ENCODE results near the gene EPN2.

The EPN2 gene

DNA sequence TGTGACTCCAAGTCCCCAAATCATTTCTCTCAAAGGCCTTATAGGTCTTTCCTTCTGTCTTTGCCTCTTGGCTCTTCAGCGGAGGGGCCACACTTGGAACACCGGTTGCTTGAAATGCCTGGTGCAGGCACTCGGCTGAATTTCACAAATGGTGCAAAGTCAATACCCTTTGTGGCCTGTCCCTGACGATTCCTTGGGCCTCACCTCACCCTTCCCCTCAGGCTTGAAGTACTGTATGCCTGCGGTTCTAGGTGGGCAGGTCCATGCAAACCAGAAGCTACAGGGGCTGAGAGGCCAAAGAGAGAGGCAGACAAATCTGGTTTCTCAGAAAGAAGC lies 129.4 kb downstream of the EPN2 start:
- Histone ChIP-seq H3K27ac (ENCODE audit: low read length) (no peak overlapping the region), H3K27me3 (ENCODE audit: low read depth, low read length) (no peaks in the 10 kb centered on the region), H3K9me3 (ENCODE audit: control insufficient read depth in 1 of 2, low read length in 2 of 2) (no peaks in the 10 kb centered on the region)

DNA sequence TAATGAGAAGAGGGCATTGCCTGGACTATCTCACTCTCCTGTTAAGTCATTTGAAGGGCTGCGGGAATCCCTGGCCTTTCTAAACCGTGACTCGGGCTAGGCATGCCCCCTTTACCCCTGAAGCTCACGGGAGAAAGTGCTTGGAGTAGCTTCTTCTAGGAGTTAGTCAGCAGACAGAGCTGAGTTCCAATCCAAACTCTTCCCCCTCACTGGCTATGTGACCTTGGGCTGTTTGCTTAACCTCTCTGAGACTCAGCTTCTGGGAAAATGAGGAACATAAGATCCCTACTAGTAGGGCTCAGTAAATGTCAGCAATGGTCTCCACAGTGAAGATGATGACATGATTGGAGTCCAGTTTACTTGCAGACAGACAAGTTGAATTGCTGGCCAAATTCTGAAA lies 131.1 kb downstream of the EPN2 start:
- Histone ChIP-seq H3K9me3 (ENCODE audit: control insufficient read depth in 1 of 2, low read length in 2 of 2) (no peaks in the 10 kb centered on the region), H3K27me3 (ENCODE audit: low read depth, low read length) (no peaks in the 10 kb centered on the region), H3K4me3 (ENCODE audit: low read depth in 1 of 2, low read length in 2 of 2) (no peak overlapping the region), H3K36me3 (ENCODE audit: control insufficient read depth in 1 of 2, insufficient read depth in 2 of 2, low read length in 2 of 2) (no peaks in the 10 kb centered on the region), H3K4me1 (ENCODE audit: control insufficient read depth in 1 of 2, insufficient read depth in 2 of 2, low read length in 2 of 2) (peaks cover 0 to 5% of the 10 kb centered on the region in 2 donors), H3K27ac (ENCODE audit: low read length) (no peak overlapping the region)

More for the DNA sequence above, 129.4 kb downstream of the EPN2 start:
- Histone ChIP-seq H3K4me1 (ENCODE audit: control insufficient read depth in 1 of 2, insufficient read depth in 2 of 2, low read length in 2 of 2) (peaks cover 5 to 15% of the 10 kb centered on the region in 2 donors), H3K36me3 (ENCODE audit: control insufficient read depth in 1 of 2, insufficient read depth in 2 of 2, low read length in 2 of 2) (no peaks in the 10 kb centered on the region), H3K4me3 (ENCODE audit: low read depth in 1 of 2, low read length in 2 of 2) (no peak overlapping the region)

DNA sequence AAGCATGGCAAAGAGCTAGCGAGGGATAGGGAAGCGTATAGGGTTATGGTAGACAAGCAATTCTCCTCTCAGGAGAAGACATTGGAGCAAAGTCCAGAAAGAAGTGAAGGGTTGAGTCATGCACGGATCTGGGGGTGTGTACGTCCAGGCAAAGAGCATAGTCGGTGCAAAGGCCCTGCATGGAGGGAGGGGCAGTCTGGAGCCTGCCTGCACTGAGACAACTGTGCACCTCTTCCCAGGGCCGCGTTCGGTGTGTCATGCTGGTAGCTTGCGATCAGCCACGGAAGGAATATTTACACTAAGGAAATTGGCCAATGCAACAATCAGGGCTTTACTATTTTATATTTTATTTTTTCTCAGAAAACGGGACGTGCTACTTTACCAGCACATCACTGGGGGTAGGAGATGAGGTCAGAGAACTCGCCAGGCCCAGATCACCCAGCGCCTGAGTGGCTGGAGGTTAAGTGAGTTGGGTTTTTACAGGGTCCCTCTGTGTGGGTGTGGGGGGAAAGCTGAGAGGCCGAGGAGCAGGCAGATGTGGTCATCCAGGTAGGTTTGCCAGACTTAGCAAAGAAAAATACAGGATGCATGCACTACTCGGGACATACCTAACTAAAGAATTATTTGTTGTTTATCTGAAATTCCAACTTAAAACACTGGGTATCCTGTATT lies 132.1 kb downstream of the EPN2 start:
- Histone ChIP-seq H3K27me3 (ENCODE audit: low read depth, low read length) (no peaks in the 10 kb centered on the region), H3K36me3 (ENCODE audit: control insufficient read depth in 1 of 2, insufficient read depth in 2 of 2, low read length in 2 of 2) (no peaks in the 10 kb centered on the region), H3K9me3 (ENCODE audit: control insufficient read depth in 1 of 2, low read length in 2 of 2) (no peaks in the 10 kb centered on the region), H3K4me3 (ENCODE audit: low read depth in 1 of 2, low read length in 2 of 2) (no peak overlapping the region), H3K4me1 (ENCODE audit: control insufficient read depth in 1 of 2, insufficient read depth in 2 of 2, low read length in 2 of 2) (no peaks in the 10 kb centered on the region), H3K27ac (ENCODE audit: low read length) (no peak overlapping the region)

DNA sequence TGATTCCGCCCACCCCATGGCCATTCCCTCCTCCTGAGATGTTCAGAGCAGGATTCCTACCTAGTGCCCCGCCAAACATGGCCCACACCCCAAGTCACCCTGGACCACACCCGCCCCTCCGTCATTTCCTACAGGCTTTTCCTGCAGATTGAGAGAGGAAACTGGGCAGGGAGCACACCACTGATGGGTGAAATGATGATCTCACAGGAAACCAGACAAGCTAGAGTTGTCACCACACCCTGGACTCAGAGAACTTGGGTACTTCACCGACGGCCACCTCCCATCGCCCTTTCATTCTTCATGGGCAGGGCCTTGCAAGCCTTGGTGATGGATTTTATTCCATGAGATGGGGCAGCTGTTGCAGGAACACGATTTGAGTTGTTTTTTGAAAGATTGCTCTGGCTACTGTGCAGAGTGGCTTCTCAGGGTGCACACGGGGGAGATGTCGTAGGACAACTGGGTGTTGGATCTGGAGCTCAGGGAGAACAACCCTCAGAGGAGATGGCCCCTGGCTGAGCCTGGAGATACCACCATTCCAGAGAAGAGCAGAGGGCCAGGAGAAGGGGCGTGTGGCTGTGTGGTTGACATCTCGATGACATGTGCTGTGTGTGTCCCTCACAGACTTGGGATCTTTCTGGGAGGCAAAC lies 132.8 kb downstream of the EPN2 start:
- Histone ChIP-seq H3K36me3 (ENCODE audit: control insufficient read depth in 1 of 2, insufficient read depth in 2 of 2, low read length in 2 of 2) (no peaks in the 10 kb centered on the region), H3K9me3 (ENCODE audit: control insufficient read depth in 1 of 2, low read length in 2 of 2) (no peaks in the 10 kb centered on the region), H3K27ac (ENCODE audit: low read length) (no peak overlapping the region), H3K4me3 (ENCODE audit: low read depth in 1 of 2, low read length in 2 of 2) (no peak overlapping the region), H3K4me1 (ENCODE audit: control insufficient read depth in 1 of 2, insufficient read depth in 2 of 2, low read length in 2 of 2) (no peaks in the 10 kb centered on the region), H3K27me3 (ENCODE audit: low read depth, low read length) (no peaks in the 10 kb centered on the region)

DNA sequence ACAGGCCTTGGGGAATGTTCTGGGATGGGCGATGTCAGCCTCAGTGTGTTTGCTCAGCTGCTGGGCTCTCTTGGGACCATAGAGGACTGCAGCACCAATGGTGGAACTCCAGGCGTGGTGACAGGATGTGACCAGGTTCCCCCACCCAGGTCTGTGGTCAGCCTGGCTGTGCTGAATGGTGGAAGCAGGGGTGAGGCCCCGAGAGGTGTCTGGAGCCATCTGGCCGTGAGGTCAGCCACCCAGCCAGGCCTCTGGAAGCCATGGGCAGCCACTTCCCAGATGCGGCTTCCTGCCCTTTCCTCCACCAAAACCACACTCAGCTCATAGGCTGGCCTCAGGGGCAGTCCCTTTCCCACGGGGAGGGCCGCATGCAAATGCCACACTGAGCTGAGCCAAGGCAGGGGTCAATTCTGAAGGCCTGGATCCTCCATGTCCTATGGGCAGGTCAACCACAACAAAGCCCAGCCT lies 133.4 kb downstream of the EPN2 start:
- Histone ChIP-seq H3K4me1 (ENCODE audit: control insufficient read depth in 1 of 2, insufficient read depth in 2 of 2, low read length in 2 of 2) (no peaks in the 10 kb centered on the region), H3K36me3 (ENCODE audit: control insufficient read depth in 1 of 2, insufficient read depth in 2 of 2, low read length in 2 of 2) (no peaks in the 10 kb centered on the region), H3K9me3 (ENCODE audit: control insufficient read depth in 1 of 2, low read length in 2 of 2) (no peaks in the 10 kb centered on the region), H3K27ac (ENCODE audit: low read length) (no peak overlapping the region), H3K4me3 (ENCODE audit: low read depth in 1 of 2, low read length in 2 of 2) (no peak overlapping the region), H3K27me3 (ENCODE audit: low read depth, low read length) (no peaks in the 10 kb centered on the region)

DNA sequence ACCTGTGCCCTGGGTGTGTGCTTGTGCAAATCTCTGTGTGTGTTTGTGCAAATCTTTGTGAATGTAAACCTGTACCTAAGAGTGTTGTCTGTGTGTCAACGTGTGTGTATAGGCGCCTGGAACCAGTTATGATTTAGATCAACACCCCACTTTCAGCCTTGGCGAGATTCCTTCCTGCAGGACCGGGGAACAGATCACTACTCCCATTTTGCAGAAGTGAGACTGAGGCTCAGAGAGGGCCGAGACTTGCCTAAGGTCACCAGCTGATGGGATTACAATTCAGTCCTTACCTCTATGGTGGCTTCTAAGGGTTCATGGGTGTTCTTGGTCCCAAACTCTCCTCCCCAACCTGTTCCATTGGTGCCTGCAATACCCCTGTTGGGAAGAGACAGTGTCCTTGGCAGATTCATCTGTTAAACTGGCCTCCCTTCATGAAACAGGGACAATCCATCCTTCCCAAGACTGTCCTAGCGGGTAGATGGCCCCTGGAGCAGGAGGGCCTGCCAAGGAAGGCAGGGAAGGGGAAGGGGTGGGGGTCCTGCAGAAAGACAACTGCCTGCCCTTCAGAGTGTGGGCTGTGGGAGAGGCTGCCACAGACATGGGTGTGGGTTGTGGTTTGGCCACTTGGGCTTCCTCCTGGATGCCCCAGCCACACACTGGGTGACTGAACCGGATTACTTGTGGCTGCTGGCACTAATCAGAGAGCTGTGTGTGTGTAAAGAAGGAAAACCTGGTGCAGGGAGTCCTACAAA lies 134.3 kb downstream of the EPN2 start:
- Histone ChIP-seq H3K36me3 (ENCODE audit: control insufficient read depth in 1 of 2, insufficient read depth in 2 of 2, low read length in 2 of 2) (no peaks in the 10 kb centered on the region), H3K4me3 (ENCODE audit: low read depth in 1 of 2, low read length in 2 of 2) (no peak overlapping the region), H3K27ac (ENCODE audit: low read length) (no peak overlapping the region), H3K4me1 (ENCODE audit: control insufficient read depth in 1 of 2, insufficient read depth in 2 of 2, low read length in 2 of 2) (no peaks in the 10 kb centered on the region), H3K27me3 (ENCODE audit: low read depth, low read length) (no peaks in the 10 kb centered on the region), H3K9me3 (ENCODE audit: control insufficient read depth in 1 of 2, low read length in 2 of 2) (no peaks in the 10 kb centered on the region)

DNA sequence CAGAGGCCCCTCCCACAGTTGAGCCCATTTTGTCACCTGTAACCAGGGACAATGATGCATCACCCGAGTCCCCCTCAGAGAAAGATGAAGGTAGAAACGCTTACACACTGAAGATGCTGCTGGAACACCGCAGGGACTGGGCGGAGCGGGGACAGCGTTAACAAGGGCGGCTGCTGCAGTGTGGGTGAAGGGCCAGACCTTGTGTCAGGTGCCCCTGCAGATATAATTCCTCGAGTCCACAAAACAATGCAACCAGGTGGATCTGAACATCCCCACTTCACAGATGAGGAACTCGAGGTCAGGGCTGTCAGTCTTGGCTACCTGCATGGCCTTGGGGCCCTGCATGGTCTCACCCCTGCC lies 134.8 kb downstream of the EPN2 start:
- Histone ChIP-seq H3K9me3 (ENCODE audit: control insufficient read depth in 1 of 2, low read length in 2 of 2) (no peaks in the 10 kb centered on the region), H3K36me3 (ENCODE audit: control insufficient read depth in 1 of 2, insufficient read depth in 2 of 2, low read length in 2 of 2) (no peaks in the 10 kb centered on the region), H3K27me3 (ENCODE audit: low read depth, low read length) (no peaks in the 10 kb centered on the region), H3K27ac (ENCODE audit: low read length) (no peak overlapping the region), H3K4me1 (ENCODE audit: control insufficient read depth in 1 of 2, insufficient read depth in 2 of 2, low read length in 2 of 2) (peaks cover 0 to 3% of the 10 kb centered on the region in 2 donors), H3K4me3 (ENCODE audit: low read depth in 1 of 2, low read length in 2 of 2) (no peak overlapping the region)

DNA sequence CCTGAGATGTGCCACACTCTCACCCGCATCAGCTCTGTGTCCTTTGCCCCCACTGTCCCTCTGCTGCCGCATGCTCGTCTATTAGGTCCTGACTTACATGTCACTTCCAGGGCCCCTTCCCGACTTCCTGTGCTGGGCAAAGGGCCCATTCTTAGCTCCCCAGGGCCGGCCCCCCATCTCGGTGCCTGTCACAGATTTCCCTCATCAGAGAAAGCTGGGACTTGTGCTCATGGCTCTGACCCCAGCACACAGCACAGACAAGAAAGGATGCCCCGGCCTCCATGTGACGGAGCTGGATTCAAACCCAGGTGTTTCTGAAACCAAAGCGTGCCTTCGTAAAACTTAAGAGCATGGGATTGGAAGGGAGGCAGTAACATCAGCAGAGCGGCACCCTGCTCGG lies 135.3 kb downstream of the EPN2 start:
- Histone ChIP-seq H3K36me3 (ENCODE audit: control insufficient read depth in 1 of 2, insufficient read depth in 2 of 2, low read length in 2 of 2) (no peaks in the 10 kb centered on the region), H3K4me3 (ENCODE audit: low read depth in 1 of 2, low read length in 2 of 2) (no peak overlapping the region), H3K9me3 (ENCODE audit: control insufficient read depth in 1 of 2, low read length in 2 of 2) (no peaks in the 10 kb centered on the region), H3K27ac (ENCODE audit: low read length) (no peak overlapping the region), H3K4me1 (ENCODE audit: control insufficient read depth in 1 of 2, insufficient read depth in 2 of 2, low read length in 2 of 2) (peaks cover 0 to 7% of the 10 kb centered on the region in 2 donors), H3K27me3 (ENCODE audit: low read depth, low read length) (no peaks in the 10 kb centered on the region)

DNA sequence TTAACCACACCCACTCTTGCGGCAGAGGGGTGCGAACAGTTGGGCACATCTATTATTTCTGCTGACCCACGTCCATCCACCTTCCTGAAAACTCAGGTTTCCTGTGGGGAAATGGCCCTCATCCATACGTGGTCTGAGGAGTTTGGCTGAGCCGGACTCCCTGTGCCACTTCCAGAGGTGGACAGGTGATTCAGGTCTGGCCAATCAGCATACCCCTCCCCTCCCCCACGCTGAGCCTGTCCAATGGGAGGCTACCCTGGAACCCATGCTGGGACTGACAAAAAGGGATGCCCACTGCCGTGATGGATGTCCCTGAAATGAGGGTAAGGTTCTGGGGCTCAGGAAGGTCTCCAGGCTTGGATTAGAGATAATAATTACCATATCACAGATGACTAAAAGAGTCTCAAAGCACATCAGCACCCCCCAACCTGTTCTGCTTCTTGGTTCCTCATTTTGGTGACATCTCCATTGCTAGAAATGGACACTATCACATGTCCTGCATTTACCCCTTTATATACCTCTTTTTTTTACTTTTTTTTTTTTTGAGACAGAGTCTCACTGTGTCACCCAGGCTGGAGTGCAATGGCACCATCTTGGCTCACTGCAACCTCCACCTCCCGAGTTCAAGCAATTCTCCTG lies 135.8 kb downstream of the EPN2 start:
- Histone ChIP-seq H3K4me3 (ENCODE audit: low read depth in 1 of 2, low read length in 2 of 2) (no peak overlapping the region), H3K27me3 (ENCODE audit: low read depth, low read length) (no peaks in the 10 kb centered on the region), H3K36me3 (ENCODE audit: control insufficient read depth in 1 of 2, insufficient read depth in 2 of 2, low read length in 2 of 2) (peaks cover 0 to 3% of the 10 kb centered on the region in 2 donors), H3K4me1 (ENCODE audit: control insufficient read depth in 1 of 2, insufficient read depth in 2 of 2, low read length in 2 of 2) (peaks cover 0 to 7% of the 10 kb centered on the region in 2 donors), H3K9me3 (ENCODE audit: control insufficient read depth in 1 of 2, low read length in 2 of 2) (no peaks in the 10 kb centered on the region), H3K27ac (ENCODE audit: low read length) (no peak overlapping the region)

DNA sequence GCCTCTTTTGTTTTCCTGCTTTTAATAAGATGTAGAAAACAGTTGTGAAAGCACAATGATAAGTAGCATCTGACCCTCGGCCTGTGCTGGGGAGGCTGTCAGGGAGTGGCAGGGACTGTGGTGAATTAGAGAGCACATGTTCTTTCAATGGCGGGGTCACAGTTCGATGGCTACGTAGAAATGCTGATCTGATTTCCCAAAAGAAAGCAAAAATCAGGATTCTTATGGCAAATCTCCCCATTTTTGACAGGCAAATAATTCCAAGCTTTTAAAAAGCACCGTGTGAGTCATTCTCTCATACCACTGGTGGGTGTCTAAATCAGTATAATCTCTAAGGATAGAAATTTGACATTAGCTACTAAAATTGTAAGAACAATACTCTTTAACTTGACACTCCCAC lies 137.0 kb downstream of the EPN2 start:
- Histone ChIP-seq H3K27ac (ENCODE audit: low read length) (no peak overlapping the region), H3K27me3 (ENCODE audit: low read depth, low read length) (no peaks in the 10 kb centered on the region), H3K4me1 (ENCODE audit: control insufficient read depth in 1 of 2, insufficient read depth in 2 of 2, low read length in 2 of 2) (peaks cover 0 to 10% of the 10 kb centered on the region in 2 donors), H3K4me3 (ENCODE audit: low read depth in 1 of 2, low read length in 2 of 2) (no peak overlapping the region), H3K9me3 (ENCODE audit: control insufficient read depth in 1 of 2, low read length in 2 of 2) (no peaks in the 10 kb centered on the region), H3K36me3 (ENCODE audit: control insufficient read depth in 1 of 2, insufficient read depth in 2 of 2, low read length in 2 of 2) (peaks cover 0 to 3% of the 10 kb centered on the region in 2 donors)

DNA sequence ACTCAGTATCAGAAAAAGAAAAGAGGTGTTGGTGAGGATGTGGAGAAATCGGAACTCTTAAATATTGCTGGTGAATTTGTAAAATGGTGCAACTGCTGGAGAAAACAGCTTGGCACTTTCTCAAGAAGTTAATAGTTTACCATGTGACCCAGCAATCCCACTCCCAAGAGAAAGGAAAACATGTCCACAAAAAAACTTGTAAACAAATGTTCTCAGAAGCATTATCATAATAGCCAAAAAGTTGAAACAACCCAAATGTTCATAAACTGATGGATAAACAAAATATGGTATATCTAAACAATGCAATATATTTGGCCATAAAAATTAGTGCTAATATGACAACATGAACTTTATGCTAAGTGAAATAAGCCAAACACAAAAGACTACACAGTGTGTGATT lies 138.6 kb downstream of the EPN2 start:
- no peak overlapping the region for H3K27ac ChIP-seq (ENCODE audit: low read length)
- no peak overlapping the region for H3K4me3 ChIP-seq (ENCODE audit: low read depth in 1 of 2, low read length in 2 of 2)
- H3K9me3 ChIP-seq (ENCODE audit: control insufficient read depth in 1 of 2, low read length in 2 of 2): no peaks in the 10 kb centered on the region
- H3K36me3 ChIP-seq (ENCODE audit: control insufficient read depth in 1 of 2, insufficient read depth in 2 of 2, low read length in 2 of 2): peaks cover 12 to 16% of the 10 kb centered on the region in 2 donors
- peaks cover 4 to 18% of the 10 kb centered on the region in 2 donors for H3K4me1 ChIP-seq (ENCODE audit: control insufficient read depth in 1 of 2, insufficient read depth in 2 of 2, low read length in 2 of 2)
- no peaks in the 10 kb centered on the region for H3K27me3 ChIP-seq (ENCODE audit: low read depth, low read length)
